Measurements from ENCODE around the gene HES4.
"Not testable (repeated sequence)": the region's sequence is repeated elsewhere in the genome, so short reads cannot be mapped to it uniquely, and the experiment has no call there.

HES4 gene

GRCh38 chr1:995665-996633, 3.9 kb downstream of the HES4 start:
- Histone ChIP-seq H3K36me3 (ENCODE audit: control insufficient read depth, insufficient read depth, low read length) (no peaks in the 10 kb centered on the region), H3K27me3 (ENCODE audit: control insufficient read depth, insufficient read depth, low read length) (peaks cover 92% of the 10 kb centered on the region), H3K4me3 (ENCODE audit: low read depth, low read length) (no peak overlapping the region), H3K9me3 (ENCODE audit: control insufficient read depth, insufficient read depth, low read depth, low read length) (peaks cover 9% of the 10 kb centered on the region), H3K9ac (ENCODE audit: low read length) (no peak overlapping the region), H3K4me1 (ENCODE audit: control insufficient read depth, insufficient read depth, low read length) (peaks cover 18% of the 10 kb centered on the region), H3K27ac (ENCODE audit: low read depth, low read length) (no peak overlapping the region)

GRCh38 chr1:994546-994945, 5.4 kb downstream of the HES4 start:
- H3K9me3 ChIP-seq (ENCODE audit: control insufficient read depth, insufficient read depth, low read depth, low read length); H3K9ac ChIP-seq (ENCODE audit: low read length); H3K36me3 ChIP-seq (ENCODE audit: control insufficient read depth, insufficient read depth, low read length); H3K27ac ChIP-seq (ENCODE audit: low read depth, low read length); H3K4me3 ChIP-seq (ENCODE audit: low read depth, low read length): not testable (repeated sequence)
- peaks cover 18% of the 10 kb centered on the region for H3K4me1 ChIP-seq (ENCODE audit: control insufficient read depth, insufficient read depth, low read length)
- peaks cover 89% of the 10 kb centered on the region for H3K27me3 ChIP-seq (ENCODE audit: control insufficient read depth, insufficient read depth, low read length)

GRCh38 chr1:993379-993995, 6.4 kb downstream of the HES4 start:
- peaks cover 18% of the 10 kb centered on the region for H3K4me1 ChIP-seq (ENCODE audit: control insufficient read depth, insufficient read depth, low read length)
- no peak overlapping the region for H3K4me3 ChIP-seq (ENCODE audit: low read depth, low read length)
- no peak overlapping the region for H3K9ac ChIP-seq (ENCODE audit: low read length)
- peaks cover 89% of the 10 kb centered on the region for H3K27me3 ChIP-seq (ENCODE audit: control insufficient read depth, insufficient read depth, low read length)
- no peak overlapping the region for H3K27ac ChIP-seq (ENCODE audit: low read depth, low read length)
- peaks cover 9% of the 10 kb centered on the region for H3K9me3 ChIP-seq (ENCODE audit: control insufficient read depth, insufficient read depth, low read depth, low read length)
- H3K36me3 ChIP-seq (ENCODE audit: control insufficient read depth, insufficient read depth, low read length) = no peaks in the 10 kb centered on the region

- Histone ChIP-seq H3K4me3 (ENCODE audit: low read depth, low read length) (no peak overlapping the region), H3K4me1 (ENCODE audit: control insufficient read depth, insufficient read depth, low read length) (peaks cover 8% of the 10 kb centered on the region; the same call in 1 of the 2 replicates), H3K27me3 (ENCODE audit: control insufficient read depth, insufficient read depth, low read length) (peaks cover 79% of the 10 kb centered on the region), H3K9me3 (ENCODE audit: control insufficient read depth, insufficient read depth, low read depth, low read length) (peaks cover 9% of the 10 kb centered on the region), H3K9ac (ENCODE audit: low read length) (no peak overlapping the region), H3K36me3 (ENCODE audit: control insufficient read depth, insufficient read depth, low read length) (no peaks in the 10 kb centered on the region), H3K27ac (ENCODE audit: low read depth, low read length) (no peak overlapping the region)
Measured at GRCh38 chr1:992362-992761, 7.5 kb downstream of the HES4 start.

- Histone ChIP-seq H3K4me3 (ENCODE audit: low read depth, low read length) (no peak overlapping the region), H3K36me3 (ENCODE audit: control insufficient read depth, insufficient read depth, low read length) (no peaks in the 10 kb centered on the region), H3K9ac (ENCODE audit: low read length) (no peak overlapping the region), H3K27ac (ENCODE audit: low read depth, low read length) (no peak overlapping the region), H3K4me1 (ENCODE audit: control insufficient read depth, insufficient read depth, low read length) (peaks cover 4% of the 10 kb centered on the region; the same call in 1 of the 2 replicates), H3K9me3 (ENCODE audit: control insufficient read depth, insufficient read depth, low read depth, low read length) (peaks cover 9% of the 10 kb centered on the region), H3K27me3 (ENCODE audit: control insufficient read depth, insufficient read depth, low read length) (peaks cover 75% of the 10 kb centered on the region)
Measured at GRCh38 chr1:991895-992294, 8.0 kb downstream of the HES4 start.

- not testable (repeated sequence) for H3K36me3 ChIP-seq (ENCODE audit: control insufficient read depth, insufficient read depth, low read length); H3K9me3 ChIP-seq (ENCODE audit: control insufficient read depth, insufficient read depth, low read depth, low read length); H3K4me1 ChIP-seq (ENCODE audit: control insufficient read depth, insufficient read depth, low read length); H3K27ac ChIP-seq (ENCODE audit: low read depth, low read length); H3K4me3 ChIP-seq (ENCODE audit: low read depth, low read length); H3K9ac ChIP-seq (ENCODE audit: low read length)
- peaks cover 75% of the 10 kb centered on the region for H3K27me3 ChIP-seq (ENCODE audit: control insufficient read depth, insufficient read depth, low read length)
Measured at GRCh38 chr1:991275-991674, 8.6 kb downstream of the HES4 start.

GRCh38 chr1:988061-988460, 11.8 kb downstream of the HES4 start:
- H3K27ac ChIP-seq (ENCODE audit: low read depth, low read length); H3K9ac ChIP-seq (ENCODE audit: low read length); H3K4me1 ChIP-seq (ENCODE audit: control insufficient read depth, insufficient read depth, low read length); H3K9me3 ChIP-seq (ENCODE audit: control insufficient read depth, insufficient read depth, low read depth, low read length); H3K4me3 ChIP-seq (ENCODE audit: low read depth, low read length); H3K36me3 ChIP-seq (ENCODE audit: control insufficient read depth, insufficient read depth, low read length): not testable (repeated sequence)
- H3K27me3 ChIP-seq (ENCODE audit: control insufficient read depth, insufficient read depth, low read length) = peaks cover 69% of the 10 kb centered on the region

GRCh38 chr1:985126-985525, 14.8 kb downstream of the HES4 start:
- Histone ChIP-seq H3K27ac (ENCODE audit: low read depth, low read length) (no peak overlapping the region), H3K27me3 (ENCODE audit: control insufficient read depth, insufficient read depth, low read length) (peaks cover 74% of the 10 kb centered on the region), H3K9me3 (ENCODE audit: control insufficient read depth, insufficient read depth, low read depth, low read length) (no peaks in the 10 kb centered on the region), H3K9ac (ENCODE audit: low read length) (no peak overlapping the region), H3K4me3 (ENCODE audit: low read depth, low read length) (no peak overlapping the region), H3K36me3 (ENCODE audit: control insufficient read depth, insufficient read depth, low read length) (no peaks in the 10 kb centered on the region), H3K4me1 (ENCODE audit: control insufficient read depth, insufficient read depth, low read length) (no peaks in the 10 kb centered on the region)

GRCh38 chr1:984476-984814, 15.5 kb downstream of the HES4 start:
- no peak overlapping the region for H3K9ac ChIP-seq (ENCODE audit: low read length)
- no peak overlapping the region for H3K4me3 ChIP-seq (ENCODE audit: low read depth, low read length)
- no peaks in the 10 kb centered on the region for H3K9me3 ChIP-seq (ENCODE audit: control insufficient read depth, insufficient read depth, low read depth, low read length)

GRCh38 chr1:983798-984475, 16.0 kb downstream of the HES4 start:
- Histone ChIP-seq H3K4me1 (ENCODE audit: control insufficient read depth, insufficient read depth, low read length) (no peaks in the 10 kb centered on the region), H3K9me3 (ENCODE audit: control insufficient read depth, insufficient read depth, low read depth, low read length) (no peaks in the 10 kb centered on the region), H3K9ac (ENCODE audit: low read length) (no peak overlapping the region), H3K27ac (ENCODE audit: low read depth, low read length) (no peak overlapping the region), H3K27me3 (ENCODE audit: control insufficient read depth, insufficient read depth, low read length) (peaks cover 73% of the 10 kb centered on the region), H3K4me3 (ENCODE audit: low read depth, low read length) (no peak overlapping the region), H3K36me3 (ENCODE audit: control insufficient read depth, insufficient read depth, low read length) (no peaks in the 10 kb centered on the region)

More at GRCh38 chr1:984476-984814, 15.5 kb downstream of the HES4 start:
- H3K4me1 ChIP-seq (ENCODE audit: control insufficient read depth, insufficient read depth, low read length) = no peaks in the 10 kb centered on the region
- peaks cover 76% of the 10 kb centered on the region for H3K27me3 ChIP-seq (ENCODE audit: control insufficient read depth, insufficient read depth, low read length)
- H3K27ac ChIP-seq (ENCODE audit: low read depth, low read length) = no peak overlapping the region
- H3K36me3 ChIP-seq (ENCODE audit: control insufficient read depth, insufficient read depth, low read length) = no peaks in the 10 kb centered on the region
